ENCODE measurements around the gene PIM2. TPM values are rescaled to one million over a fixed set of nuclear protein-coding genes. Genes with fewer than 3 reads are reported as not detected.

Gene PIM2
- total and polyA plus RNA-seq, 9 of the 15 experiments (the other 6 are each of a cell fraction or from before 2014, with no cell fraction given) = 67.6 to 191 (median 108) TPM

DNA sequence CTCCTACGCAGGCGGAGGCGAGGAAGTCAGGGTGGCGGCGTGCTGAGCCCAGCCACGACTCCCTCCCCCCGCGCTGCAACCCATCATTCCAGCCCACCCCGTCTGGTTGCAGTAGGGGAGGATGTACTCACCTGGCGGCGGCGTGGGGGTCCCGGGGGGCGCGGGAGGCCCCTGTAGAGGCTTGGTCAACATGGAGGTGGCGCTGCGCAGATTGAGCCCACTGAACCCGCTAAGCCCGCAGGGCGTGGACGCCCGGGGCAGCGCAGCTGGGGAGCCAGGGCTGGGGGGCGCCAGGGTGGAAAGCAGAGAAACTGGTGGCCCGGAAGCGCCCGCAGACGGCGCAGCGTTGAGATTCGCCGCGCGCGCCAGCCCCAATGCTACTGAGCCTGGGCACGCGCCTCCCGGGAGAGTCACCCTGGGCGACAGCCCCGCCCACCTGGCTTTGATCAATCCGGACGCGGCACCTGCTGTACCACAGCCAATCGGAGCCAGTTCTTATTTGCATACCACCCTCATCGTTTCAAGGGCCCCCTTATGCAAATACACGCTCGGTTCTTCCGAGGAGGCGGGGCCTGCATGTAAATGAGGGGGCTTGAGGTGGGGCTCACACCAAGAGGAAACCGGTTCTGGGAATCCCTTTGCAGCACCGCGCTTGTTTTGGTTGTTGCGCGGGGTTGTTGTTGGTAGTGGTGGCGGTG, at the start of gene PIM2 (continued):
- TF ChIP-seq, protein P1, sequence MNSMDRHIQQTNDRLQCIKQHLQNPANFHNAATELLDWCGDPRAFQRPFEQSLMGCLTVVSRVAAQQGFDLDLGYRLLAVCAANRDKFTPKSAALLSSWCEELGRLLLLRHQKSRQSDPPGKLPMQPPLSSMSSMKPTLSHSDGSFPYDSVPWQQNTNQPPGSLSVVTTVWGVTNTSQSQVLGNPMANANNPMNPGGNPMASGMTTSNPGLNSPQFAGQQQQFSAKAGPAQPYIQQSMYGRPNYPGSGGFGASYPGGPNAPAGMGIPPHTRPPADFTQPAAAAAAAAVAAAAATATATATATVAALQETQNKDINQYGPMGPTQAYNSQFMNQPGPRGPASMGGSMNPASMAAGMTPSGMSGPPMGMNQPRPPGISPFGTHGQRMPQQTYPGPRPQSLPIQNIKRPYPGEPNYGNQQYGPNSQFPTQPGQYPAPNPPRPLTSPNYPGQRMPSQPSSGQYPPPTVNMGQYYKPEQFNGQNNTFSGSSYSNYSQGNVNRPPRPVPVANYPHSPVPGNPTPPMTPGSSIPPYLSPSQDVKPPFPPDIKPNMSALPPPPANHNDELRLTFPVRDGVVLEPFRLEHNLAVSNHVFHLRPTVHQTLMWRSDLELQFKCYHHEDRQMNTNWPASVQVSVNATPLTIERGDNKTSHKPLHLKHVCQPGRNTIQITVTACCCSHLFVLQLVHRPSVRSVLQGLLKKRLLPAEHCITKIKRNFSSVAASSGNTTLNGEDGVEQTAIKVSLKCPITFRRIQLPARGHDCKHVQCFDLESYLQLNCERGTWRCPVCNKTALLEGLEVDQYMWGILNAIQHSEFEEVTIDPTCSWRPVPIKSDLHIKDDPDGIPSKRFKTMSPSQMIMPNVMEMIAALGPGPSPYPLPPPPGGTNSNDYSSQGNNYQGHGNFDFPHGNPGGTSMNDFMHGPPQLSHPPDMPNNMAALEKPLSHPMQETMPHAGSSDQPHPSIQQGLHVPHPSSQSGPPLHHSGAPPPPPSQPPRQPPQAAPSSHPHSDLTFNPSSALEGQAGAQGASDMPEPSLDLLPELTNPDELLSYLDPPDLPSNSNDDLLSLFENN (IDR thresholded peaks at IDR 0.05; ENCODE audit: low read depth in 2 of 2, low read length in 2 of 2) = no peak
- TF ChIP-seq NCOA2 (IDR thresholded peaks at IDR 0.05; ENCODE audit: partially characterized antibody in 2 of 2) (no peak), PHB (CRISPR knock-in tag; IDR thresholded peaks at IDR 0.05) (no peak), MCM5 (IDR thresholded peaks at IDR 0.05; ENCODE audit: low read depth) (no peak), RBM17 (IDR thresholded peaks at IDR 0.05; ENCODE audit: borderline replicate concordance, low read depth, low read length) (no peak), ESRRB (CRISPR knock-in tag; IDR thresholded peaks at IDR 0.05; ENCODE audit: borderline replicate concordance) (no peak), SP1 (CRISPR knock-in tag; IDR thresholded peaks at IDR 0.05) (peak; percentile 77), STAT5B (CRISPR knock-in tag; IDR thresholded peaks at IDR 0.05) (no peak), ZNF57 (CRISPR knock-in tag; IDR thresholded peaks at IDR 0.05) (no peak)
- TF ChIP-seq, protein P2, sequence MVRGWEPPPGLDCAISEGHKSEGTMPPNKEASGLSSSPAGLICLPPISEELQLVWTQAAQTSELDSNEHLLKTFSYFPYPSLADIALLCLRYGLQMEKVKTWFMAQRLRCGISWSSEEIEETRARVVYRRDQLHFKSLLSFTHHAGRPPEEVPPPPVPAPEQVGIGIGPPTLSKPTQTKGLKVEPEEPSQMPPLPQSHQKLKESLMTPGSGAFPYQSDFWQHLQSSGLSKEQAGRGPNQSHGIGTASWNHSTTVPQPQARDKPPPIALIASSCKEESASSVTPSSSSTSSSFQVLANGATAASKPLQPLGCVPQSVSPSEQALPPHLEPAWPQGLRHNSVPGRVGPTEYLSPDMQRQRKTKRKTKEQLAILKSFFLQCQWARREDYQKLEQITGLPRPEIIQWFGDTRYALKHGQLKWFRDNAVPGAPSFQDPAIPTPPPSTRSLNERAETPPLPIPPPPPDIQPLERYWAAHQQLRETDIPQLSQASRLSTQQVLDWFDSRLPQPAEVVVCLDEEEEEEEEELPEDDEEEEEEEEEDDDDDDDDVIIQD (CRISPR knock-in tag; IDR thresholded peaks at IDR 0.05) = no peak
- TF ChIP-seq, protein P3, sequence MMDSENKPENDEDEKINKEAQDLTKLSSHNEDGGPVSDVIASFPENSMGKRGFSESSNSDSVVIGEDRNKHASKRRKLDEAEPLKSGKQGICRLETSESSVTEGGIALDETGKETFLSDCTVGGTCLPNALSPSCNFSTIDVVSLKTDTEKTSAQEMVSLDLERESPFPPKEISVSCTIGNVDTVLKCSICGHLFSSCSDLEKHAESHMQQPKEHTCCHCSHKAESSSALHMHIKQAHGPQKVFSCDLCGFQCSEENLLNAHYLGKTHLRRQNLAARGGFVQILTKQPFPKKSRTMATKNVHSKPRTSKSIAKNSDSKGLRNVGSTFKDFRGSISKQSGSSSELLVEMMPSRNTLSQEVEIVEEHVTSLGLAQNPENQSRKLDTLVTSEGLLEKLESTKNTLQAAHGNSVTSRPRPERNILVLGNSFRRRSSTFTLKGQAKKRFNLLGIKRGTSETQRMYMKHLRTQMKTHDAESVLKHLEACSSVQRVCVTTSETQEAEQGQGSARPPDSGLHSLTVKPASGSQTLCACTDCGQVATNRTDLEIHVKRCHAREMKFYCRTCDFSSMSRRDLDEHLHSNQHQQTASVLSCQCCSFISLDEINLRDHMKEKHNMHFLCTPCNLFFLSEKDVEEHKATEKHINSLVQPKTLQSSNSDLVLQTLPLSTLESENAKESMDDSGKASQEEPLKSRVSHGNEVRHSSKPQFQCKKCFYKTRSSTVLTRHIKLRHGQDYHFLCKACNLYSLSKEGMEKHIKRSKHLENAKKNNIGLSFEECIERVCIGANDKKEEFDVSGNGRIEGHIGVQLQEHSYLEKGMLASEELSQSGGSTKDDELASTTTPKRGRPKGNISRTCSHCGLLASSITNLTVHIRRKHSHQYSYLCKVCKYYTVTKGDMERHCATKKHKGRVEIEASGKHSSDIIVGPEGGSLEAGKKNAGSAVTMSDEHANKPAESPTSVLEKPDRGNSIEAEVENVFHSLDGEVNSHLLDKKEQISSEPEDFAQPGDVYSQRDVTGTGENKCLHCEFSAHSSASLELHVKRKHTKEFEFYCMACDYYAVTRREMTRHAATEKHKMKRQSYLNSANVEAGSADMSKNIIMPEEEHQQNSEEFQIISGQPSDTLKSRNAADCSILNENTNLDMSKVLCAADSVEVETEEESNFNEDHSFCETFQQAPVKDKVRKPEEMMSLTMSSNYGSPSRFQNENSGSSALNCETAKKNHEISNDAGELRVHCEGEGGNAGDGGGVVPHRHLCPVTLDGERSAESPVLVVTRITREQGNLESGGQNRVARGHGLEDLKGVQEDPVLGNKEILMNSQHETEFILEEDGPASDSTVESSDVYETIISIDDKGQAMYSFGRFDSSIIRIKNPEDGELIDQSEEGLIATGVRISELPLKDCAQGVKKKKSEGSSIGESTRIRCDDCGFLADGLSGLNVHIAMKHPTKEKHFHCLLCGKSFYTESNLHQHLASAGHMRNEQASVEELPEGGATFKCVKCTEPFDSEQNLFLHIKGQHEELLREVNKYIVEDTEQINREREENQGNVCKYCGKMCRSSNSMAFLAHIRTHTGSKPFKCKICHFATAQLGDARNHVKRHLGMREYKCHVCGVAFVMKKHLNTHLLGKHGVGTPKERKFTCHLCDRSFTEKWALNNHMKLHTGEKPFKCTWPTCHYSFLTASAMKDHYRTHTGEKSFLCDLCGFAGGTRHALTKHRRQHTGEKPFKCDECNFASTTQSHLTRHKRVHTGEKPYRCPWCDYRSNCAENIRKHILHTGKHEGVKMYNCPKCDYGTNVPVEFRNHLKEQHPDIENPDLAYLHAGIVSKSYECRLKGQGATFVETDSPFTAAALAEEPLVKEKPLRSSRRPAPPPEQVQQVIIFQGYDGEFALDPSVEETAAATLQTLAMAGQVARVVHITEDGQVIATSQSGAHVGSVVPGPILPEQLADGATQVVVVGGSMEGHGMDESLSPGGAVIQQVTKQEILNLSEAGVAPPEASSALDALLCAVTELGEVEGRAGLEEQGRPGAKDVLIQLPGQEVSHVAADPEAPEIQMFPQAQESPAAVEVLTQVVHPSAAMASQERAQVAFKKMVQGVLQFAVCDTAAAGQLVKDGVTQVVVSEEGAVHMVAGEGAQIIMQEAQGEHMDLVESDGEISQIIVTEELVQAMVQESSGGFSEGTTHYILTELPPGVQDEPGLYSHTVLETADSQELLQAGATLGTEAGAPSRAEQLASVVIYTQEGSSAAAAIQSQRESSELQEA (IDR thresholded peaks at IDR 0.05; ENCODE audit: low read depth) = no peak

Data from K562 (cell line).